Spinal cord (tissue), 10 donors: ENCODE results near the gene GBGT1. TPM values are rescaled to one million over a fixed set of nuclear protein-coding genes. Genes with fewer than 3 reads are reported as not detected.

Source experiments
- DNase-seq, 6 donors: peaks; one replicate each; pipeline versions ENCODE4 v3.0.0 to v3.0.0-alpha.2; 2013 to 2015; ENCODE audit warnings: low spot score in 6 of 6, low read depth in 4 of 6
- H3K27ac ChIP-seq: one replicate; pipeline ENCODE4 v1.5.1; 2013; ENCODE audit warnings: low read depth, low read length, control low read depth
- H3K27me3 ChIP-seq: one replicate; pipeline ENCODE4 v1.6.1; 2013; ENCODE audit warnings: low read length; ENCODE audit not compliant: control insufficient read depth, insufficient read depth
- H3K36me3 ChIP-seq: one replicate; pipeline ENCODE4 v1.6.1; 2013; ENCODE audit warnings: low read length; ENCODE audit not compliant: control insufficient read depth, insufficient read depth
- H3K4me1 ChIP-seq: one replicate; pipeline ENCODE4 v1.6.1; 2013; ENCODE audit warnings: low read length; ENCODE audit not compliant: control insufficient read depth, insufficient read depth
- H3K4me3 ChIP-seq: one replicate; pipeline ENCODE4 v1.5.1; 2013; ENCODE audit warnings: low read depth, low read length, control low read depth
- H3K9me3 ChIP-seq: one replicate; pipeline ENCODE4 v1.6.1; 2013; ENCODE audit warnings: low read length; ENCODE audit not compliant: control insufficient read depth, insufficient read depth
- WGBS: methylation state at CpG from one replicate; pipeline ENCODE4 v1.1.5; 2013; ENCODE audit warnings: missing lambda C conversion rate; ENCODE audit not compliant: insufficient coverage; 5-methylcytosine and 5-hydroxymethylcytosine counted together
- polyA plus RNA-seq, 2 donors: library from polyadenylated mRNA; unstranded; fragments of 120-200 nt; gene quantifications; one replicate each; pipeline ENCODE4 v1.2.1, GENCODE V29; 2013; ENCODE audit not compliant: insufficient read length in 2 of 2
- total RNA-seq, 2 donors: library from RNA; depleted of rRNA in 1 of 2; stranded (reverse); fragments of 120-200 nt in 1 of 2; fragments of >200 nt in 1 of 2; gene quantifications; one replicate each; pipeline versions ENCODE4 v1.2.3 to v1.2.4, GENCODE V29; 2013 to 2014
- donor health status: healthy.

Gene GBGT1
- total and polyA plus RNA-seq, 4 donors = 3.9 to 8.6 (median 6.0) TPM

DNA sequence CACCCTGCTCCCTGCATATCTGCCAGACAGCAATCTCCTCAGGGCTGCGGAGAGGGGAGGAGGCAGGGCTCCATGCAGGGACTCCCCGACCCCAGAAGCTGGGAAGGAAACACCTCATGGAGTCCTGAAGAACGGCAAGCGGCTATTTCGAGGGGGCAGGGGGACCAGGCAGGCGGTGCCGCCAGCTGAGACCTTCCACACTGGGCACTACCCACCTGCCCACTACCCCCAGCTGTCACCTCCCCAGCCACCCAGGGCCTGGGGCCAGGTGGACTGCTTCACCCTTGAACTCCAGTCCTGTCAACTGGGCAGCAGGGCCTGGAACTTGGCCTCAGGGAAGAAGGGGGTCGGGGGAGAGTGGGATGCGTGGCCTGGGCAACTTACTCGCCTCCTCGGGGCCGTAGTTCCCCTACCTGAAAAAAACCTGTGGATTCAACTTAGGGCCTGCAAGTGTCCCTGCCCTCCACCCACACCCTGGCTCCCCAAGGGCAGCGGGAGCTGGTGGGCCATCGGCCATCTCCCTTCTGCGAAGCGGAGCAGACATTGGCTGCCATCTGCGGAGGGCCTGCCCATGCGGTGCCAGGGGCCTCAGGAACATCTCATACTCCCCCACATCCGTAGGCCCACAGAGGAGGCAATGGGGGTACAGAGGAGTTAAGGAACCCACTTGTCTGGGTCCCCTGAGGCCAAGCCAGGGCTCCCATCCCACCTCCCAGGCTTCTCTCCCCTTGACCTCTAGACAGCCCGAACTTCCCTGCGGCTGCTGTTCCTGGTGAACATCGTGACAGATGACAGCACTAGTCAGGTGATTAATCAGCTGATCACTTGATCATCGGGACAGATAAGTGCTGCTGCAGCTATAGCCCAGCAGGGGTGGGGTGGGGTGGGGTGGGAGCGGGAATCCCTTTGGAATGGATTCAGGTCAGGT is 24.2 kb downstream of the GBGT1 start:
- Histone ChIP-seq H3K36me3 (peaks cover 50% of the 10 kb centered on the region), H3K4me1 (peaks cover 93% of the 10 kb centered on the region)
- 87% methylated on average over 12 of the region's 24 CpGs for WGBS

DNA sequence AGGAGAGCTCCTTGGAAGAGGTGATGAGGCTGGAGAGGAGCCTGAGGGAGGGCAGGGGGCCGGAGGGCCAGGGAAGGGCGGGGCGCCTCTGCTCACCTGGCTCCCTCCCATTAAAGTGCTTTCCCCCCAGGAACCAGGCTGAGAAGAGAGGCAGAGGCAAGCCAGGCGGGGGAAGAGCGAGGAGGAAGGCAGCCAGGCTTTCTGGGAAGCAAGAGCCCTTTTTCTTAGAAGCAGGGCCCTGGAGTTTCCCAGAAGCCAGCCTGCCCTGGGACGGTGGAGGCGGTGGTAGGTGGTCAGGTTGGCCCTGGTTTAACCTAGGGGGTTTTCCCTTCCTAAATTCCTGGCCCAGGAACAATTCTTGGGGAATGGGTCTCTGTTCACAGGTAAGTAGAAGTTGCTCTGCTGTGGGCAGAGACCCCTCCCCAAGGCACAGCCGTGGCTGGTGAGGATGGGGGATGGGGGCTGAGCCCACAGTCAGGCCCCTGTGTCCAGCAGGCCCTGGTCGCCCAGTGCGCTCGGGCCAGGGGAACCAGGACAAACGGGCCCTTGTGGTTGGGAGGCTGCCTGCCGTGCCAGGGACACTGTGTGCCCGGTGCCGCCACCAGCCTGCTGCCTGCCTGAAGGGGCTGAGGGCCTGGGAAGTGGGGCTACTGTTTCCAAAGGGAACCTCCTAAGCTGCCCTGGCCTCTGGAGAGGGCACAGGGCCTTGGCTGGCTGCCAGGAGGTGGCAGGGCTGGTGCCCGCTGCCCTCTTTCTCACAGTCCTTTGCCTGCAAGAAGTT is 26.1 kb downstream of the GBGT1 start:
- Histone ChIP-seq H3K27ac (peak overlapping the region; percentile 78), H3K4me1 (peaks cover 93% of the 10 kb centered on the region), H3K9me3 (no peaks in the 10 kb centered on the region), H3K36me3 (peaks cover 50% of the 10 kb centered on the region), H3K4me3 (no peak overlapping the region), H3K27me3 (no peaks in the 10 kb centered on the region)
- WGBS = 73% methylated on average over 10 of the region's 16 CpGs
- peak in 1 of 6 donors; percentile 69 for DNase-seq

More for the DNA sequence above, 24.2 kb downstream of the GBGT1 start:
- H3K9me3 ChIP-seq = no peaks in the 10 kb centered on the region
- no peak overlapping the region for H3K4me3 ChIP-seq
- H3K27me3 ChIP-seq = no peaks in the 10 kb centered on the region
- no peak overlapping the region for H3K27ac ChIP-seq
- DNase-seq = no peak

DNA sequence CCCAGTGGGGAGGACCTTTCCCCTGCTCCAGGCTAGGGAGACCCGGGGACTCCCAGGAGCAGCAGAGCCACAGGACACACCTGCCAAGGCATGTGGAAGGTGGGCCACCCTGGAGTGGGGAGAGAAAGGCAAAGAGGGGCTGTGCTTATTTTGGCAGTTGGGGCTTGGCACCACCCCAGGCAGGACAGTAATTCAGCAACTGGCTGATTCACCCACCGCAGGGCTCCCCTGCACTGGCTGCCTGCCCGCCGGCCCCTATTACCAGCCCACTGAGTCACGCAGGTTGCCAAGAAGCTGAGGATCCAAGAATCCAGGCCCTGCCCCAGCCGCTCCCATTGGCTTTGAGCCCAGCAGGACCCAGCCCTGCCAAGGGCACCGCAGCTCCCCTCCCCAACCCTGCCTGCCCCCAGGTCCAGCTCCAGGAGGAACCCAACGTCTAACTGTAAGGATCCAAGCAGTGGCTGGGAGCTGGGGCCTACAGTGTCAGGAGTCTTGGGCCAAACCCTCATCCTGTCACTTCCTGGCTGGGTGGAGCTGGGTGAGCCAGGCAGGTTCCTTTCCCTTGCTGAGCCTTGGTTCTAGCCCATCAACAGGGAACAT is 28.5 kb downstream of the GBGT1 start:
- H3K27ac ChIP-seq = peak overlapping the region; percentile 60
- DNase-seq = peak in 2 of 6 donors; percentile 83 to 84
- H3K9me3 ChIP-seq = no peaks in the 10 kb centered on the region
- peaks cover 88% of the 10 kb centered on the region for H3K4me1 ChIP-seq
- no peaks in the 10 kb centered on the region for H3K27me3 ChIP-seq
- 28% methylated on average over 8 of the region's 8 CpGs for WGBS
- no peak overlapping the region for H3K4me3 ChIP-seq
- H3K36me3 ChIP-seq = peaks cover 50% of the 10 kb centered on the region

DNA sequence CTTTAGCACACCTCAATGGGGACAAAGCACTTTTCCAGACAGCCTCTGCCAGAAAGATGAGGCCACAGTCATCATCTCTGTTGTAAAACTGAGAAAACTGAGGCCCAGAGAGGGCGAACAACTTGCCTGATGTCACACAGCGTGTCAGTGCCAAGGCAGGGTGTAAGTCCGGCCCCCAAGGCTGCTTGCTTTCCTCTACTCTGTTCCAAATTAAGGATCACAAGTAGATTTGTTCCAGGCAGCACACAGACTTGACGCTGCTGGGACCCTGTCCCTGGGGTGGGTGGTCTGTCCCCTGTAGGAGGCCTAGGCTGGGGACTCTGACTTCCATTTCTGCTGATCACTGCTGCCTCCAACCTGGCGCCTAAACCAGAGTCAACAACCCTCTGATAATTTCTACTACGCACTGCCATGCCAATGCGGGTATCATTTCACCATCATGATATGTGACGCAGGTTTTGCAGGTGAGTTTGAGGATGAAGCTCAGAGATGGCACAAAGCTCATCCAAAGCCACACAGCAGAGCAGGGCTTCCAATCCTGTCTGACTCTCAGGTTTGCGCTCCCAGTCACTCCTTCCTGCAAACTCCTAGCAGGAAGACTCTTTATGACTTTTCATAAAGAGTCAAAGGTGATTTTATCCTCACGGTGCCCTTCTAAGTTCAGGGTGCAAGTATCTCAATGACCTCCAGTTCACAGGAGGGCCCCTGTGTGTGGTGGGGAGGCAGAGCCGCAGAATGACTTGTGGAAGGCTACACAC is 29.1 kb downstream of the GBGT1 start:
- DNase-seq = no peak
- Histone ChIP-seq H3K27me3 (no peaks in the 10 kb centered on the region), H3K36me3 (peaks cover 48% of the 10 kb centered on the region), H3K9me3 (no peaks in the 10 kb centered on the region), H3K4me3 (no peak overlapping the region), H3K4me1 (peaks cover 84% of the 10 kb centered on the region), H3K27ac (peak overlapping the region; percentile 95)
- WGBS = 92% methylated on average over 7 of the region's 11 CpGs

DNA sequence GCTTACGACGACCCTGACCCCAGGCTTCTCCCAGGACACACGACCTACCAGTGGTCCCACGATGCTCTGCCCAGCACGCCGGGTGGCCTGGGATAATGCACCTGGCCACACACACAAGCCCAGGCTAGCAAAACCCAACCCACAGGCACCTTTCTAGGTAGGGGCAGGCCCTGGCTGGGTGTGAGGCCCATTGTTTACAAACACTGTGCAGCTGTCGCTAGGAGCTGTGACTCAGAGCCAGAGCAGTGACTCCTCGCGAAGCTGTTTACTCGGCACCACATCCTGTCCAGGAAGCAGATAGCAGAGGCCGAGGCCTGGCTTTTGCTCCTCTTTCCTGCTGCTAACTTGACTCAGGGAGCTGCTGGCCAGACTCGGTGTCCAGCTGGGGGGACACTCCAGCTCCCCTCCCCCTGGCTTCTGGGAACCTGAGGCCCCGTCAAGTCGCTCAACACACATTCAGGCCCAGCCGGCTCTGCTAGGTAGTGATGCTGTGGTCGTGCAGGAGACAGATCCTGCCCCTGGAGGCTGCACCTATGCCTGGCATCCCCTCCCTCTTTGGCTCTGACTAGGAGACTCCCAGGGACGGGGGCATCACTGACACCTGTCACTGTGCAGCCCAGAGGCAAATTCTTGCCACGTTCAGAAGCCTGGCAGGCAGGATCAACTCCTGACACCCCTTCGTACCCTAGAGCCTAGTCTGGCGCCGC is 29.9 kb downstream of the GBGT1 start:
- Histone ChIP-seq H3K4me3 (no peak overlapping the region), H3K27ac (peak overlapping the region; percentile 95), H3K9me3 (no peaks in the 10 kb centered on the region), H3K27me3 (no peaks in the 10 kb centered on the region), H3K36me3 (peaks cover 48% of the 10 kb centered on the region), H3K4me1 (peaks cover 84% of the 10 kb centered on the region)
- WGBS = 41% methylated on average over 20 of the region's 21 CpGs
- peak in 2 of 6 donors; percentile 55 to 78 for DNase-seq

DNA sequence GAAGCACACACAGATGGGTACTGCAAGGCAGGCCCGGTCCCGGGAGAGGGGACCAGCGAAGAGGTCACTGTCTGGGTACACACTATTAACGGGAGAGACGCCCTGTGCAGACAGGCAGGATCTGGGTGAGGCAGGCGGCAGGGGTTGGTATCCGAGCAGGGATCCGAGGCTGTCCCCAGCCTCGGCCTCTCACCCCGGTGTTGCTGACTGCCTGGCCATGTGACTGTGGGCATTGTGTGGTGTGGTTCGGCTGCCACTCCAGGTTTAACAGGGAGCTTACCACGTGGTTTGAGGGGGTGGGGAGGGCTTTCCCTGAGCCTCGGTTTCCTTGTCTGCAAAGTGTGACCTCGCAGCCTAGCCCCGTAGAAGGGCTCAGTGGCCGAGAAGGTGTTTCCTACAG is 31.5 kb downstream of the GBGT1 start:
- Histone ChIP-seq H3K27me3 (no peaks in the 10 kb centered on the region), H3K27ac (peak overlapping the region; percentile 95), H3K9me3 (no peaks in the 10 kb centered on the region), H3K36me3 (peaks cover 49% of the 10 kb centered on the region), H3K4me3 (no peak overlapping the region), H3K4me1 (peaks cover 84% of the 10 kb centered on the region)
- DNase-seq = no peak
- WGBS = 80% methylated on average over 13 of the region's 16 CpGs

DNA sequence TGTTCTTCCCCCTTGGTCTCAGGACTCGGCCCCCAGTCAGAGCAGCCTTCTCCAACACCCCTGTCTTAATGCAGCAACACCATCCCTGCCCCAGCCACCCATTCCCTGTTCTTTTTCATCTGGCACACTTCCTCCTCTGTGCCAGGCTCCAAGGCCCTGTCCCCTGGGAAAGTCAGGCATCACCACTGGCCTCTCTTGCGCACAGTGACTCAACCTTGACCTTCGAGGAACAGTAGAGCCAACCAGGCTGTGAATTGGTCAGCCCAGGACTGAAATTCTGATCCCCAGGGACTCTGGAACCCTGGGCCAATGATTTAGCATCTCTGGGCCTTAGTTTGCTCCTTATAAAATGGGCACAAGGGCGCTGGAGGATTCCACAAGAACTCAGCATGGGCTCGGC is 32.2 kb downstream of the GBGT1 start:
- Histone ChIP-seq H3K27ac (no peak overlapping the region), H3K36me3 (peaks cover 55% of the 10 kb centered on the region), H3K27me3 (no peaks in the 10 kb centered on the region), H3K4me3 (no peak overlapping the region), H3K9me3 (no peaks in the 10 kb centered on the region), H3K4me1 (peaks cover 86% of the 10 kb centered on the region)
- no peak for DNase-seq
- WGBS = 95% methylated on average over 5 of the region's 5 CpGs

DNA sequence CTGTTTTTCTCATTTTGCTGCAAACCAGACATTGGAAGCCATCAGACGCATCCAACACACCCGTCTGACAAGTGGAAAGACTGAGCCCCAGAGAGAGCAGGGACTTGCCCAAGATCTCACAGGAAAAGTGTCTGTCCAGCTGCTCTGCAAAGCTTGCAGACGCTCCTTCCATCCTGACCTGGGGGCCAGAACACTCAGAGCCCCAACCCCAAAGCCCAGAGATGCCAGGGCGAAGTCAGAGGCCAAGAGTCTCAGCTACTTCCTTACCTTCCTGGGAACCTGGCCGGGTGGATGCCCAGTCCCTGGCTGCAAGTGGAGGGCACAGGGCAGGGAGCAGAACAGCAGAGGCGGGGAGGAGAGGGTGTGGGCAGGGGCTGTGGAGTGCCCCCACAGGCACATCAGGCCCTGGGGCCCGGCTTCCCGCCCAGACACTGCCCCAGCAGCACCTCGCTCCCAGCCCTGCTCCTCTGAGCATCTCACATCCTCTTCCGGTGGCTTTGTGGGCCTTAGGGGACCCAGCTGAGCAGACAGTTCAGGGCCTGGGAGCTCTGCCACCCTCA is 32.9 kb downstream of the GBGT1 start:
- Histone ChIP-seq H3K4me1 (peaks cover 88% of the 10 kb centered on the region), H3K27me3 (no peaks in the 10 kb centered on the region), H3K27ac (no peak overlapping the region), H3K4me3 (no peak overlapping the region), H3K9me3 (no peaks in the 10 kb centered on the region), H3K36me3 (peaks cover 60% of the 10 kb centered on the region)
- WGBS = 95% methylated on average over 5 of the region's 10 CpGs
- no peak for DNase-seq
